ENCODE data around the gene ARMC2.

DNA sequence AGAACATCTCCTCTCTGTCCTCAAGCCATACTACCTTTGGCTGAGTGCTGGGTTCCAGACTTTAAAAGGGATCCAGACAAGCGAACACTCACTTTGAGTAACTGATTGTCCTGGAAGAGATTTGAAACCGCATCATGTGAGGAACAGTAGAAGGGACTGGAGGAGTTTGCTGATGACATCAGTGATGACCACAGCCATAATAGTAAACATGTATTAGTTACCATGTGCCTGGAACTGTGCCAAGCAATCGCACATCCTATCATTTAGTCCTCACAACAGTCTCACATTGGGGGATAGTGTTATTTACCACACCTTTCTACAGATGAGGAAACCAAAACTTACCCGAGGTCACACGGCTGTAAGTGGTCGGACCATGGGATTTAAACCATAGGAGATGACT lies 39.8 kb downstream of the ARMC2 start:
- TF ChIP-seq, protein P1, sequence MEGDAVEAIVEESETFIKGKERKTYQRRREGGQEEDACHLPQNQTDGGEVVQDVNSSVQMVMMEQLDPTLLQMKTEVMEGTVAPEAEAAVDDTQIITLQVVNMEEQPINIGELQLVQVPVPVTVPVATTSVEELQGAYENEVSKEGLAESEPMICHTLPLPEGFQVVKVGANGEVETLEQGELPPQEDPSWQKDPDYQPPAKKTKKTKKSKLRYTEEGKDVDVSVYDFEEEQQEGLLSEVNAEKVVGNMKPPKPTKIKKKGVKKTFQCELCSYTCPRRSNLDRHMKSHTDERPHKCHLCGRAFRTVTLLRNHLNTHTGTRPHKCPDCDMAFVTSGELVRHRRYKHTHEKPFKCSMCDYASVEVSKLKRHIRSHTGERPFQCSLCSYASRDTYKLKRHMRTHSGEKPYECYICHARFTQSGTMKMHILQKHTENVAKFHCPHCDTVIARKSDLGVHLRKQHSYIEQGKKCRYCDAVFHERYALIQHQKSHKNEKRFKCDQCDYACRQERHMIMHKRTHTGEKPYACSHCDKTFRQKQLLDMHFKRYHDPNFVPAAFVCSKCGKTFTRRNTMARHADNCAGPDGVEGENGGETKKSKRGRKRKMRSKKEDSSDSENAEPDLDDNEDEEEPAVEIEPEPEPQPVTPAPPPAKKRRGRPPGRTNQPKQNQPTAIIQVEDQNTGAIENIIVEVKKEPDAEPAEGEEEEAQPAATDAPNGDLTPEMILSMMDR (conservative IDR thresholded peaks at IDR 0.05; ENCODE audit: low read depth, low read length), result no peak
- TF ChIP-seq EZH2 (IDR thresholded peaks at IDR 0.05; ENCODE audit: borderline replicate concordance, low read depth, low read length, poor library complexity, severe bottlenecking), result no peak
